H1 (cell line): Measurements from ENCODE around the gene SERPINA1. TPM values are rescaled to one million over a fixed set of nuclear protein-coding genes. Genes with fewer than 3 reads are reported as not detected.
"Not testable (repeated sequence)": the region's sequence is repeated elsewhere in the genome, so short reads cannot be mapped to it uniquely, and the experiment has no call there.

Experiments used
- CTCF ChIA-PET: fragments of 300-600 bp; sonication (Branson Sonifier 250); formaldehyde crosslinking; loops from one replicate; lab custom pipeline; 2021; ENCODE audit not compliant: partially characterized antibody; lab: Charles Lee
- POLR2A ChIA-PET: fragments of 300-600 bp; sonication (Branson Sonifier 250); formaldehyde crosslinking; loops from one replicate; lab custom pipeline; 2021; ENCODE audit warnings: inconsistent platforms; ENCODE audit not compliant: partially characterized antibody; lab: Charles Lee
- DNase-seq, 2 experiments: peaks; one replicate each; pipeline versions ENCODE4 v3.0.0 to v3.0.0-alpha.2; 2010 to 2022; ENCODE audit warnings: low spot score in 2 of 2, low read depth in 1 of 2, mixed read lengths in 1 of 2
- FAIRE-seq: peaks from 2 replicates; lab custom pipeline; 2011; peaks lifted over from hg19 to GRCh38; lab: Jason Lieb, UNC
- H2AFZ ChIP-seq: 2 replicates; pipeline ENCODE4 v1.8.1; 2012; ENCODE audit warnings: low read length, inconsistent platforms
- H2AK5ac ChIP-seq: 2 replicates; pipeline ENCODE4 v1.6.1; 2013; ENCODE audit warnings: low read depth, low read length
- H2BK120ac ChIP-seq: replicated peaks from 2 replicates; pipeline ENCODE3; 2013; ENCODE audit warnings: low read depth, low read length, inconsistent platforms
- H2BK12ac ChIP-seq: 2 replicates; pipeline ENCODE4 v1.6.1; 2013; ENCODE audit warnings: low read depth, low read length
- H2BK15ac ChIP-seq: 2 replicates; pipeline ENCODE4 v1.6.1; 2013; ENCODE audit warnings: low read length
- H2BK20ac ChIP-seq: 2 replicates; pipeline ENCODE4 v1.6.1; 2013; ENCODE audit warnings: low read length
- H2BK5ac ChIP-seq: 2 replicates; pipeline ENCODE4 v1.6.1; 2013; ENCODE audit warnings: low read depth, low read length
- H3K14ac ChIP-seq: 2 replicates; pipeline ENCODE4 v1.6.1; 2013; ENCODE audit warnings: inconsistent platforms; ENCODE audit not compliant: insufficient read length
- H3K18ac ChIP-seq: 2 replicates; pipeline ENCODE4 v1.6.1; 2013; ENCODE audit warnings: low read length; ENCODE audit errors: extremely low read depth
- H3K23ac ChIP-seq: 2 replicates; pipeline ENCODE4 v1.6.1; 2013; ENCODE audit warnings: inconsistent platforms; ENCODE audit not compliant: insufficient read length
- H3K23me2 ChIP-seq: 2 replicates; pipeline ENCODE4 v1.6.1; 2013; ENCODE audit warnings: low read depth, low read length
- H3K27ac ChIP-seq: 2 replicates; pipeline ENCODE4 v1.6.1; 2011; ENCODE audit warnings: low read depth, low read length, inconsistent platforms
- H3K27me3 ChIP-seq, 4 experiments: replicated peaks in 1 of 4; 1 replicate in 1 of 4; 2 replicates in 3 of 4; pipeline versions ENCODE4 v1.6.1 to v1.8.1; 2011 to 2013; ENCODE audit warnings: low read length in 3 of 4, mild to moderate bottlenecking in 3 of 4, inconsistent platforms in 2 of 4, mixed read lengths in 2 of 4, moderate library complexity in 1 of 4; ENCODE audit not compliant: control insufficient read depth in 3 of 4, insufficient read depth in 3 of 4; ENCODE audit errors: extremely low read depth in 1 of 4
- H3K36me3 ChIP-seq, 4 experiments: 2 replicates each; pipeline versions ENCODE4 v1.6.1 to v1.8.1; 2011 to 2013; ENCODE audit warnings: mild to moderate bottlenecking in 4 of 4, low read length in 3 of 4, moderate library complexity in 2 of 4, control low read depth in 1 of 4, inconsistent platforms in 1 of 4; ENCODE audit not compliant: insufficient read depth in 4 of 4, control insufficient read depth in 2 of 4
- H3K4ac ChIP-seq: replicated peaks from 2 replicates; pipeline ENCODE3; 2013; ENCODE audit warnings: low read length, low read depth, mixed read lengths, inconsistent platforms; ENCODE audit not compliant: insufficient read length
- H3K4me1 ChIP-seq, 4 experiments: replicated peaks in 1 of 4; 1 replicate in 1 of 4; 2 replicates in 3 of 4; pipeline versions ENCODE4 v1.6.1 to v1.8.1; 2011 to 2013; ENCODE audit warnings: low read length in 3 of 4, inconsistent platforms in 2 of 4, mixed read lengths in 1 of 4; ENCODE audit not compliant: insufficient read depth in 4 of 4, control insufficient read depth in 3 of 4
- H3K4me2 ChIP-seq, 2 experiments: 2 replicates each; pipeline versions ENCODE4 v1.6.1 to v1.8.1; 2011 to 2013; ENCODE audit warnings: low read depth in 2 of 2, low read length in 2 of 2, control low read depth in 1 of 2, inconsistent platforms in 1 of 2, mild to moderate bottlenecking in 1 of 2; ENCODE audit not compliant: insufficient read depth in 1 of 2
- H3K4me3 ChIP-seq, 4 experiments: fragments of 200-600, 300-600 bp in 1 of 4; sonication (generic), shearing (Covaris generic), sonication (Bioruptor Twin) in 1 of 4; 2 replicates each; pipeline versions ENCODE4 v1.5.1 to v1.8.1; 2011 to 2016; ENCODE audit warnings: low read length in 4 of 4, low read depth in 3 of 4, control low read depth in 2 of 4, inconsistent platforms in 2 of 4, mild to moderate bottlenecking in 2 of 4, mixed read lengths in 1 of 4, moderate library complexity in 1 of 4; ENCODE audit not compliant: insufficient read depth in 2 of 4; ENCODE audit errors: extremely low read depth in 1 of 4
- H3K56ac ChIP-seq: replicated peaks from 2 replicates; pipeline ENCODE3; 2013; ENCODE audit warnings: low read depth, mild to moderate bottlenecking, mixed read lengths, low read length, inconsistent platforms; ENCODE audit not compliant: insufficient read length
- H3K79me1 ChIP-seq: 2 replicates; pipeline ENCODE4 v1.6.1; 2013; ENCODE audit warnings: low read depth, low read length, control low read depth
- H3K79me2 ChIP-seq, 2 experiments: 2 replicates each; pipeline versions ENCODE4 v1.6.1 to v1.8.1; 2012 to 2013; ENCODE audit warnings: low read length in 2 of 2, mild to moderate bottlenecking in 2 of 2, inconsistent platforms in 1 of 2; ENCODE audit not compliant: insufficient read depth in 2 of 2, control insufficient read depth in 1 of 2
- H3K9ac ChIP-seq, 4 experiments: replicated peaks in 1 of 4; 1 replicate in 1 of 4; 2 replicates in 3 of 4; pipeline versions ENCODE4 v1.6.1 to v1.8.1; 2011 to 2013; ENCODE audit warnings: low read depth in 3 of 4, low read length in 3 of 4, control low read depth in 2 of 4, mild to moderate bottlenecking in 2 of 4, moderate library complexity in 2 of 4, inconsistent platforms in 1 of 4; ENCODE audit errors: extremely low read depth in 1 of 4
- H3K9me3 ChIP-seq, 2 experiments: 2 replicates each; pipeline versions ENCODE4 v1.6.1 to v1.8.1; 2012 to 2013; ENCODE audit warnings: mild to moderate bottlenecking in 2 of 2, moderate library complexity in 2 of 2, control low read depth in 1 of 2, inconsistent platforms in 1 of 2, low read depth in 1 of 2, low read length in 1 of 2, mixed read lengths in 1 of 2; ENCODE audit not compliant: insufficient read depth in 2 of 2
- H4K20me1 ChIP-seq, 2 experiments: replicated peaks in 1 of 2; 2 replicates each; pipeline versions ENCODE3 to v1.8.1; 2011 to 2013; ENCODE audit warnings: inconsistent platforms in 2 of 2, low read length in 2 of 2, mild to moderate bottlenecking in 1 of 2; ENCODE audit not compliant: insufficient read depth in 2 of 2, control insufficient read depth in 1 of 2
- H4K5ac ChIP-seq: 2 replicates; pipeline ENCODE4 v1.6.1; 2013; ENCODE audit warnings: low read length, low read depth, mixed read lengths, inconsistent platforms; ENCODE audit not compliant: insufficient read length
- H4K8ac ChIP-seq: 2 replicates; pipeline ENCODE4 v1.8.0; 2013; ENCODE audit warnings: mild to moderate bottlenecking, moderate library complexity, low read length, inconsistent platforms; ENCODE audit not compliant: insufficient read depth; ENCODE audit errors: extremely low read depth
- H4K91ac ChIP-seq: replicated peaks from 2 replicates; pipeline ENCODE3; 2013; ENCODE audit warnings: low read length, mixed read lengths, inconsistent platforms; ENCODE audit not compliant: insufficient read length
- WGBS, 2 experiments: shearing (Covaris generic) in 1 of 2; methylation state at CpG; one replicate each; pipeline versions ENCODE4 v1.1.6 to v1.1.7; 2013 to 2015; ENCODE audit warnings: low lambda C conversion rate in 2 of 2, mixed read lengths in 2 of 2, inconsistent platforms in 1 of 2, low coverage in 1 of 2, missing lambda C conversion rate in 1 of 2; ENCODE audit not compliant: insufficient replicate concordance in 2 of 2, insufficient coverage in 1 of 2, insufficient read length in 1 of 2; ENCODE audit errors: extremely low coverage in 1 of 2, missing lambda C conversion rate in 1 of 2; 5-methylcytosine and 5-hydroxymethylcytosine counted together
- polyA plus RNA-seq, 7 experiments: library from polyadenylated mRNA; depleted of rRNA in 3 of 7; stranded (reverse) in 5 of 7; unstranded in 2 of 7; fragments of >200 nt in 5 of 7; fragments of 200-250 nt in 2 of 7; gene quantifications; 1 replicate in 5 of 7; 2 replicates in 1 of 7; 4 replicates in 1 of 7; pipeline versions ENCODE4 v1.2.1 to v1.2.3, GENCODE V29; 2011 to 2013; ENCODE audit warnings: missing spikeins in 2 of 7, mixed read lengths in 2 of 7
- total RNA-seq: library from RNA; stranded (reverse); fragmentation: NEBNext Ultra II Directional; extraction: Animal tissue kit (Norgen Biotek cat#: 25700); gene quantifications from 2 replicates; pipeline ENCODE4 v1.2.1, GENCODE V29; 2021

SERPINA1 gene
- total and polyA plus RNA-seq, 2 of the 8 experiments (the other 6 are each of a cell fraction or from before 2014, with no cell fraction given) = 0.08 TPM; not detected in 1

DNA sequence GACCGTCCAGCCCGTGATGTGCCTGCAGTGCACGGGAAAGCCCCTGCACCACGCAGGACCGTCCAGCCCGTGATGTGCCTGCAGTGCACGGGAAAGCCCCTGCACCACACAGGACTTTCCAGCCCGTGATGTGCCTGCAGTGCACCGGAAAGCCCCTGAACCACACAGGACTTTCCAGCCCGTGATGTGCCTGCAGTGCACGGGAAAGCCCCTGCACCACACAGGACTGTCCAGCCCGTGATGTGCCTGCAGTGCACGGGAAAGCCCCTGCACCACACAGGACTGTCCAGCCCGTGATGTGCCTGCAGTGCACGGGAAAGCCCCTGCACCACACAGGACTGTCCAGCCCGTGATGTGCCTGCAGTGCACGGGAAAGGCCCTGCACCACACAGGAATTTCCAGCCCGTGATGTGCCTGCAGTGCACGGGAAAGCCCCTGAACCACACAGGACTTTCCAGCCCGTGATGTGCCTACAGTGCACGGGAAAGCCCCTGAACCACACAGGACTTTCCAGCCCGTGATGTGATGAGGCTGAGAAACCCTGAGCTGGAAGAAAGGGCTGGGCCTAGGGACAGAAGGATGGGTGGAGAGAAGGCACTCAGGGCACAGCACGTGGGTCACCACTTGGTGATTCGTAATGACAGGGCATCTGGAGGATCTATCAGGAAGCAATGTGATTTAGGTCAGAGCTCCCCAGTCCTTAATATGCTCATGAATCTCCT lies 42.2 kb downstream of the SERPINA1 start:
- H3K36me3 ChIP-seq, H2AK5ac ChIP-seq, H3K79me1 ChIP-seq, H2BK15ac ChIP-seq, DNase-seq, H3K56ac ChIP-seq, H3K79me2 ChIP-seq, H2BK12ac ChIP-seq, H2BK5ac ChIP-seq, H3K4me2 ChIP-seq, H4K5ac ChIP-seq, POLR2A ChIA-PET, H3K4ac ChIP-seq, FAIRE-seq, H3K4me3 ChIP-seq, H4K8ac ChIP-seq, H3K23ac ChIP-seq, H3K9ac ChIP-seq, H2AFZ ChIP-seq, H3K14ac ChIP-seq, H3K27ac ChIP-seq, H3K4me1 ChIP-seq, H3K18ac ChIP-seq, H3K23me2 ChIP-seq, H4K91ac ChIP-seq, H3K27me3 ChIP-seq, H3K9me3 ChIP-seq, H2BK20ac ChIP-seq, H4K20me1 ChIP-seq, H2BK120ac ChIP-seq: not testable (repeated sequence)
- CTCF ChIA-PET = interaction anchor here (0.9 to 1.6 kb wide), 6 partner anchors 9 to 203 kb away, joined by 3 to 5 read pairs (median 4); no protein-coding TSS in a partner anchor
- 89% methylated on average over 23 of the region's 24 CpGs; no CpG with 5 or more reads in 1 of the 2 experiments for WGBS, 2 experiments
